ENCODE data around the gene SORCS1.

SORCS1 gene

DNA sequence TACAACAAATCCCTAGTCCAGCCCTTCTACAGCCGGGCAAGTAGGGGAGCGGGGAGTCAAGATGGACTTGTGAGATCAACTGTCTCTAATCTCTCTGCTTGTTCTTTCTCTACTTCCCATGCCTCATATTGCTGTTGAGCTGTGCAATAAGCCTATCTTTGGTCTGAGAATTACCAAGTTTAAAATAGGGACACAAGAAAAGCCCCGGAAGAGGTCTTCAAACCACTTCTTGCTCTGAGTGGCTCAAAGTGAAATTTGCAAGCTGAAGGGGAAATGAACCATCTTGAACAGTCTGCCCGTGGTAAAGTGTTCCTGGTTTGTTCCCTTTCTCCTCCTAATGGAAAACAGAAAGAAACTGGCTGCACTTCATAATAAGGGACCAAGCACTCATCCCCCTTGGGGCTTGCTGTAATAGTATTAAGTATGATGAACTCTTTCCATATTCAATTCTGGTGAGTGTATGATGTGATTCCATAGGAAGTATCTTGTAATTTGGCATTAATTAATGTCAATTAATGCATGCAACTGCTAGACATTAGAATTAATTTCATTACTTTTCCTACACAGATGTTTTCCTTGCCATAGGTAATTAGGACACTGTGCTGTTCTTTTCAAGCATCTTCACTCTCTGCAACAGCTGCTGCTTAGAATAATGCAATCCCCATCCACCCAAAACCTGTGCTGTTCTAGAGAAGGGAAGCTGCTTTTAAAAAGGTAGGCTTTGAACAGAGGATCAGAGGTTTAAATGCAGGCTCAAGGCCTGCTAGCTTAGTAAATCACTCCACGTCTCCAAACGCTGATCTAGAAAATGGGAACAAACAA is 449.6 kb downstream of the SORCS1 start:
- DNase-seq, result no peak

DNA sequence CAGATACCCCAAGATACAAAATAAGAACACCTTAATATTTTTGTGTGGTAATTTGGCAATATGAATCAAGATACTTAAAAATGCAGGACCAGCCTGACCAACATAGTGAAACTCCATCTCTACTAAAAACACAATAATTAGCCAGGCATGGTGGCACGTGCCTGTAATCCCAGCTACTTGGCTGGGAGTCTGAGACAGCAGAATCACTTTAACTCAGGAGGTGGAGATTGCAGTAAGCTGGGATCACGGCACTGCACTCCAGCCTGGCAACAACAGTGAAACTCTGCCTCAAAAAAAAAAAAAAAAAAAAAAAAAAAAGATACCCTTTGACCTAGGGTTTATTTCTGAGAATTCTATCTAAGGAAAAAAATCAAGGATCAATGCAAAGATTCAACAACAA is 450.7 kb downstream of the SORCS1 start:
- DNase-seq, result no peak

DNA sequence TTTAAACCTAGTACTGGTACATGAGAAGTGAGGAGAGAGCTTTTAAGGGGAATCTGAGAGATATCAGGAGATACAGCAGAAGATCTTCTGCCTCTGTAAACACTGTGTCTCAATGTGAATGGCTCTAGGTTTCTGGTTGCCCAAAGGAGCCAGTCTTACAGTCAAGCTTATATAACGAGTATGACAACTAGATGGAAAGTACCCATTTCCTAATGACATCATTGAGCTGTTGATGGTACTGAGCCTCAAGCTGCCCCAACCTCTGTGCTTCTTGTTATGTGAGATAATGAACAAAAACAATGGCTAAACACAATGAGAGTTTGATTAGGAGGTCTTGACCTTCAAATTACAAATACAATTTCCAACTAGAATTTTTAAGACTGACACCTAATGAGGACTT is 451.5 kb downstream of the SORCS1 start:
- DNase-seq, result no peak

DNA sequence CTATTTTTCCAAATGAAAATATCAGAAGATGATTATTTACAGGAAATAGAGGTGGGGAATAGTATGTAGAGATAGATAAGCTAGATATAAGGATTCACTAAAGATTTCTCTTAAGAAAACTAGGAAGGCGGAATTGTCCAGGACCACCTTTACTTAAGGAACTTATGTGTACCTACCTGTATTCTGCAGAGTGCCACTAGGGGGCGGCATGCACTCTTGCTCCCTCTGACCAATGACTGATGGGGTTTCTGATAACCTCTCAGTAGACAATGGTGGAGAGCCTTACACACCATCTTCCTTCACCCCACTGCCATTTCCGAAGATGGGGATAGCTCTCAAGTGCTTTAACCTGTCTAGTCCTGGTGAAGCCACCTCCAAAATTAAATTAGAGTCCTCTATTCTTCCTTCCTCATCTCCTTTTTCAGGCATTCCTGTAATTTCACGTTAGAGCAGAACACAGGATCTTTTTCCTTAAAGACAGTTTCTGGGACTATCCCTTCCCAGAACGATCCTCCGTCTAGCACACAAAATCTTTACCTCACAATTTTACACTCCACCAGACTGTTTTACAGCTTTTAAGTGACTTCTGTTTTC is 453.1 kb downstream of the SORCS1 start:
- peak; percentile 0 for DNase-seq

DNA sequence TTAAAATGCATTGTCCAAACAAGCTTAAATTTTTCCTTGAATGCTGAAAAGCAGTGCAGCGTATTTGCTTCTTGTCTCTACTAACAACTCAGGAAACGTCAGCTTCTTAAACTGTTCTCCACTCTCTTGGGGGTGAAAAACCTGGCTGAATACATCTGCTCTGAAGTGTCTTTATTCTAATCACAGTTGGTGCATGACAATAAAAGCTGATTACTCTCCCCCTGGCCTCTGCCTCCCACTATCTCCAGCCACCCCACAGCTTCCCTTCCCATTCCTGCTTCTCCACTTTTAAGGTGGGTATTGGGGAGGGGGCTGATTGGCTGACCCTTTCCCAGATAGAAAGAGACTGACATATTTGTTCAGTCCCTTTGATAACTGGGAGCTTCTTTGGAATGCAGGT is 456.0 kb downstream of the SORCS1 start:
- no peak for DNase-seq

DNA sequence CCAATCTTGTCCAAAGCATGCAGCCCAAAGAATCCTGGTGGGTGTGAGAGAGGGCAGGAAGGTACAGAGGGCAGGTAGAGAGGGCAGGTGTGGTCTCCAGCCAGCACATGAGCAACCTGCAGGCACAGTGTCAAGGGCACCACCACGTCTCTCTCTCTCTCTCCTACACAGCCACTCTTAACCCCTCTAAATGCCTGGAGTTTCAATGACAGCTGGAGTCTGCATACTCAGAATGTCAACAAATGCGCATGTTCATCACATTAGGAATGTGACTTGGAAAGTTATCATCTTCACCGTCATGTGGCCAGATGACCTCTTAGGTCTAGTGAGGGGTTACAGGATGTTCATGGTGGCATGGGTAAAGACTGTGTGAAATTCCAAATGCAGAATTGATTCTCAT is 456.8 kb downstream of the SORCS1 start:
- no peak for DNase-seq

DNA sequence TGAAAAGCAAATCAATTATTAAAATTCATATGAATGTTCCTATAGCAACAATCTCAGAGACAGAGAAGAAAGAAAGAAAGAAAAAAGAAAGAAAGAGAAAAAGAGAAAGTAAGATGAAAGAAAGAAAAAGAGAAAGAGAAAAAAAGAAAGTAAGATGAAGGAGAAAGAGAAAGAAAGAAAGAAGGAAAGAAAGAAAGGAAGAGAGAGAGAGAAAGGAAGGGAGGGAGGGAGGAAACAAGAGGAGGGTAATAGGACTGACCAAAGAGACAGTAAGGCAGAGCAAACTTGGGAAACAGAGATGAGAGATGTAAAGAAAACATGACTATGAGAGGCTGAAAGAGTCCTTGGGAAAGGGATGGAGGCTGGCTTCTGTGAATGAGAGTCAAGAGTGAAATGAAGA is 458.4 kb downstream of the SORCS1 start:
- DNase-seq, result no peak

DNA sequence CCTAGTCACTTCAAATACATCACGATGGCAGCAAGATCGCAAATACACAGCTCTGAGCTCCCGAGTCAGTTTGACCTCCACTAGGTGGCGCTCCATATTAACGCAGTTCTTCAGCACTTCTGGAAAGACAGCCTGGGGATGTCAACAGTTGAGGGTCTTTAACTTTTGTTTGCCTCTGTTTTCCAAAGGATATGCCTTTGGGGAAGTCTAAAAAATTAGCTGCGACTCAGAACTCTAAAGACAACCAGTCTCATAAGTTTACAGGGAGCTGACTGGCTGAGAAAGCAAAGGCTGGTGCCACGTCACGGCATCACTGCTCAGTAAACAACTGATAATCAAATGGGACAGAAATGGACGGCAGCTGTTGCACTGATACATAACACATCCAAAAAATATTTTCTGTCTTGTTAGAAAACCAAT is 458.8 kb downstream of the SORCS1 start:
- DNase-seq, result peak; percentile 13

DNA sequence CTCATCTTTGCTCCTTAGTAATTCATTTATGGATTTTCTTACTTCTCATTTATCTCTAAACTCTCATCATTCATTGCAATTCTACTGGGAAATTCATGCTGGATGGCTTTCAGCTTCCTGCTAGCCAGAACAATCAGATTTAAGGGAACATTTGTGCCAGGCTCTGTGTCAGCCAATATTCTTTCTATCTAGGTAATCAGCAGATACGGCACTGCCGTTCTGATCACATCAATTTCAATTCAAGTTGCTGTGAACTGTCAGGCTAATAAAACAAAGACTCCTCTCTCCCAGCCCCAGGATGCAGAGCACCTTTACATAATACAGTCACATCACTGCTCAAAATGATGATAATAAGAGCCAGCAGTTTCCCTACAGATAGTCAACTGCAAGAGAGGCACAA is 468.3 kb downstream of the SORCS1 start:
- no peak for DNase-seq

DNA sequence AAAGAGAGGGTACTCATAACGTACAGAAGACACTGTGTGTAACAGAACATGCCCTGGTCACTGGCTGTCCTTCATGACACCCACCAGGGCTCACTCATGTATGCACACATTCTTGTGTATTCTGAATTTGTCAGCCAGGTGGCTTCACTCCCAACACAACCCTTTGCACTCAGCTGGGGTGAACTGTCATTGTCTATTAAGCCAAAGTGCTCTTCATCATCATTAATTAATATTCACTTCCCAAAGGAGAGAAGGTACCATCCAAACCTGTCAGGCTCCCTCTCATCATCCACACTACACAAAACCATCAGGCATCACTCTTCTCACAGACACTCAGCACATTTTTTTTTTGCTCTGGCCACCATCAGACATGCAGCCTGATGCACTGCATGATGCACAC is 469.8 kb downstream of the SORCS1 start:
- DNase-seq, result no peak

DNA sequence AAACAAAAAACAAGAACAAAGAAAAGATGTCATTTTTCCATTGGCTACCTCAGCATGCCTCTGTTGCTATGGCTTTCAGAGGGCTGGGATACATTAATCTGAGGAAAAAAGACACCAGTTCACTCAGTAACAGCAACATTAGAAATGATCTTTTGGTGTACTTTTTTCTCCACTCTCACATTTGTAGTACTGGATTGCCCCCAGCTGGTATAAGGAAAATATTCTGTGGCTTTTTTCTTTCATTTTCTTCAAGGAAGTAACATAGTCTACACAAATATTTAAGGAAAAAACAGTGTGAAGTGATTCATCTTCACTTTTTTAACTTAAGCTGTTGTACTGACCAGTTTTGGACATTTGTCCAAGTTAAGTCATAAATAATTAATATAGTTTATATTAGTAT is 482.3 kb downstream of the SORCS1 start:
- DNase-seq, result no peak

DNA sequence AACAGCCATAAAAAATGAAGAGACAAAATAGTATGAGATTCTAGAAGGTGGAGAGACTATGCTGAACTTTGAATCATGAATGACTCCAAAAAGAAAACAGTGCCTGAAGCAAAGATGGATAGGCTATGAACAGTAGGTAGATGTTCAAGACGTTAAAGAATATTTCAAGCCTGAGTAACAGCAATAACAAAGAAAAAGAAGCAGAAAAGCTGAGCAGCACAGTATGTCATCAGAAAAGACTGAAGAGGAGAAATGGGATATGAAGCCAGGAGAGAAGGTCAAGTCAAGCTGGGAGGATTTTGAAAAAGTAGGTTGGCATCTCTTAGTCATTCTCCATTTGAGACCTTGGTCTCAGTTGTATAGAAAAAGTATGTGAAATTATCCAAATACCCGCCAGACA is 484.4 kb downstream of the SORCS1 start:
- no peak for DNase-seq

DNA sequence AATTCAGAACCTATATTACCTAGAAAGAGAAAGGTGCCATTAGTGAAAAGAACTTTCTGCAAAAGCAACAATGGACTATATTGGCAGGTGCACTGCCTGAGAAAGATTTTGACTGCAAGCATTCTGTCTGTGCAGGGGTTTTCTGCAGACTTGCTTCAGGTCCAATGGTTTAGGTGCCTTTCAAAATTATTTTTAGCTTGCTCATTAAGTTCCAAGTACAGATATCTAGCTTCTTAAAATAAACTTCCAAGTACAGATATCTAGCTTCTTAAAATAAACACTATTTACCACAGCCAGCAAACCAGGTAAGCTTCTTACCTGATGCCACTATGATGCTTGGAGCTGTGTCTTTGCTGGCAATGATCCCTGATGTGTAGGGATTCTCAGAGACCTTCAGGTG is 485.2 kb downstream of the SORCS1 start:
- no peak for DNase-seq

DNA sequence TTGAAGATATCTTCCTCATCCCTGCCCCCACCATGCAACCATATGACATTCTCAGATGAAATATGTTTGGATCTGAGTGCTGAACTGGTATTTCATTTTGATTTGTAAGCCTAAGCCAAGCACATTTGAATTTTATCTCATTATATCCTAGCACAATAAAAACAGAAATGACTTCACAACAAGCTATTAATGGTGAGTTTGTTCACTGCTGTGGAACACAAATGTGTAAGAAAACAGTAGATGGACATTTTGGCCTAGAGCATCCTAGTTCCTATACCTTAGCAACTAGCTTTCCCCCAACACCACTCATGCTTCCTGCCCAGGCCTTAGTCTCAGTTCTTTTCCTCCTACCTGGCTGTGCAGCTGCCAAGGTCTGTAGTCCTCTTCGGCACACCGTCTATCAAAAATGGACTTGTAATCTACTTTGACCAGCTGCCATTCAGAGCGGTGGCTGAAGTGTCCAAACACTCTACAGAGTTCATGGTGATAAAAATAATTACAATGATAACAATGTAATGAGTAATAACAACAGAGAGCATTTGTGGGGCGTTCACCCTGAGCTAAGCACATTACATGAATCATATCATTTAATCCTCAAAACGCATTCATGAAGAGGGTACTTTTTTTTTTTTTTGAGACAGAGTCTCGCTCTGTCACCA is 491.9 kb downstream of the SORCS1 start:
- no peak for DNase-seq

DNA sequence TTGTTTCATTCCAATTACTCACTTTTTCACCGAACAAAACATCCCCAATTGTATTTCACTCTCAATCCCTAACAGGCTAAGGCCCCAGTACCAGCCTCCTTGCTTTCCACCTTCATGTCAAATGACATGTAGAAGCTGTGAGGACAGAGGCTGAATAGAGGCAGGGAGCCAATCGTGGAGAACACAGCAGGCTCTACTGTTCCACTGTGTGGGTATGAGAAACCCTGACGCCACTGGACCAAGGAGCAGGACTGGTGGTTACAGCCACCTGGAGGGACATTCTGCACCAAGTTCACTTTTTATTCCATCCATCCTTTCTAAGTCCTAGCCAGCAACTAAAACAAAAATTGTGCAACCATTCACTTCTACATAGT is 502.8 kb downstream of the SORCS1 start:
- DNase-seq, result no peak

DNA sequence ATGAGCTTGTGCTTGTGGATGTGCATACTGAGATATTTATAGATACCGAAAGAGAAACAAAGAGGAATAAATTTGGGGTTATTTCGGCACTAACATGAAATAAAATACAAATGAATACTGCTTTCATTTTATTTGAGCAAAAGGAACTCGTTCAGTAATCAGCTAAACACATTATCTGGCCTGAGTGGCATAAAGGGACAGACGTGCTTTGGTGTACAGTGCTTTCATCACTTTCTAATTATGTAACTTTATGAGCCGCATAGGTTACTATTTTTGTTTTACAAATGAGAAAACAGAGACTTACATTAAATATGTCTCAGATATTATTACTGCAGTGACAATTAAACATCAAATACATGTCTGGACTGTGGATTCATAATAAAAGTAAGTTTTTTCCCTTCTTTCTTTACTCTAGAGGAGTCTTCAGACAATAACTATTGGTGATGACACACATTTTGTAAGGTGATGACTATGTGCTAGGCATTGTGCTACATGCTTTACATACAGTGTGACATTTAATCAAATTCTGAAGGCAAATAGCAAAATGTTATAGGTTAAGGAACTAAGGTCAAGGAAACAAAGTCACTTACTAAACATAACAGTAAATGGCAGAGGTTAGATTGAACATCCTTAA is 503.3 kb downstream of the SORCS1 start:
- DNase-seq, result no peak

DNA sequence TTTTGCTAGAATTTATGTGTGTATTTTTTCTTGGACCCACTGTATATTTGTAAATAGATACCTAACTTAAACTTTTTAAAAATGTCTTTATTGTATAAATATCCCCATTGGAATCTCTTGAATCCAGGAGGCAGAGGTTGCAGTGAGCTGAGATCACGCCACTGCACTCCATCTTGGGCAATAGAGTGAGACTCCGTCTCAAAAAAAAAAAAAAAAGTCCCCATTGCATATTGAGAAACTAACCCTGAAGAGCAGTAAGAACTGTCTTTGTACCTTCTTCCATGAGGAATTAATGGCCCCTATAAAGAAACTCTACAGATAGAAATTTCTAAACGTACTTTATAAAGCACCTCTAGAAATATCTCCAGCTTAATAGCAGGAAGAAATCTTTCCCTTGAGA is 504.0 kb downstream of the SORCS1 start:
- no peak for DNase-seq

DNA sequence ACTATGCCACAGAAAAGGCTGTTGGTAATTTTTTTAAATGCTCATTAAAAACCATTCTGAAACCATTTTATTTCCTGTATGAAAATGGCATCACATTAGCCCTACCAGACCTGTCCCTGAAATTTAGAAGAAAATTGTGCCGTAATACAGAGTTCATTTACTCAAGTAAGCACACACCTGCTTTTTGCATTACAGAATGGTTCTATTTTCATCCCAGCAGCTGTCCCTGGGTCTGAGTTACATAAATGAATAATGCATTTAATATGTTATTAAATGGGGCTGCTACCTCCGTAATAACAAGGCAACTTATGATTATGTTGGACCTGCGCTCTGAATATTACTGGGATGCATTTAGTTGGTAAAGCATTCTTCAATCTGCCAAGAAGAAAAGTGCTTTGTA is 508.9 kb downstream of the SORCS1 start:
- no peak for DNase-seq

DNA sequence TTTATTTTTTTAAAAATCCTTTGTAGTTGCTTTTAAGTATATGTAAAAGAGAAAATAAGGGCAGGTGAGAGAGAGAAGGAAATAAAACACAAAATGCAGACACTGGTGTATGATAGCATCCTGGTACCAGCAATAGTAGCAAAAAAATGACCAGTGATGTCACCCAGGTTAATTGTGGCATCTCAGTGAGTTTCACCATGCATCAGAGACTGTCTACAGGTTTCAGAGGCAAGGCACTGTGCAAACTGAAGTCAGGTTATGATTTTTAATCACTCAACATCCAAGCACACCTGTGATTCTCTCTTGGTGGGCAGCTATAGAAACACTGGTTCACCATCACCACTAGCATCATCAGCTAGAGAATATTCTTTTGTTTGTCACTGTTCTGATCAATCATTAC is 509.3 kb downstream of the SORCS1 start:
- DNase-seq, result no peak

DNA sequence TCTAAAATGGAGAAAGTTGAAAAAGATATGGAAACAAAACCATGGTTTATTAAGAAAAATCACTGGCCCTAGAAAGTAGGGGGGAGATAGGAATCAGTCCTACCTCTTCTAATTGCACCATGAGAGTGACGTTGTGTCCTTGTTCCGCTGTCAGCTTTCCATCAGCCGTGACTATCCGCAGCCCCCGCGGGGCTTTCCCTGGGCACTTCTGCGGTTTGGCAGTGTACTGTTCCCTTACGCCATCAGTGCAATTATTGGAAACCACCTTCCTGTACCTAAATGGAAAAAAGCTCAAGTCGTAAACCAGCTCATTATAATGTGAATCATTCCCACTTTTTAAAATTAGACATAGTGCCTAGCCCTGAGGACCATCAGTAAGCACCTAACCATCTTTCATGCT is 512.2 kb downstream of the SORCS1 start:
- DNase-seq, result no peak

DNA sequence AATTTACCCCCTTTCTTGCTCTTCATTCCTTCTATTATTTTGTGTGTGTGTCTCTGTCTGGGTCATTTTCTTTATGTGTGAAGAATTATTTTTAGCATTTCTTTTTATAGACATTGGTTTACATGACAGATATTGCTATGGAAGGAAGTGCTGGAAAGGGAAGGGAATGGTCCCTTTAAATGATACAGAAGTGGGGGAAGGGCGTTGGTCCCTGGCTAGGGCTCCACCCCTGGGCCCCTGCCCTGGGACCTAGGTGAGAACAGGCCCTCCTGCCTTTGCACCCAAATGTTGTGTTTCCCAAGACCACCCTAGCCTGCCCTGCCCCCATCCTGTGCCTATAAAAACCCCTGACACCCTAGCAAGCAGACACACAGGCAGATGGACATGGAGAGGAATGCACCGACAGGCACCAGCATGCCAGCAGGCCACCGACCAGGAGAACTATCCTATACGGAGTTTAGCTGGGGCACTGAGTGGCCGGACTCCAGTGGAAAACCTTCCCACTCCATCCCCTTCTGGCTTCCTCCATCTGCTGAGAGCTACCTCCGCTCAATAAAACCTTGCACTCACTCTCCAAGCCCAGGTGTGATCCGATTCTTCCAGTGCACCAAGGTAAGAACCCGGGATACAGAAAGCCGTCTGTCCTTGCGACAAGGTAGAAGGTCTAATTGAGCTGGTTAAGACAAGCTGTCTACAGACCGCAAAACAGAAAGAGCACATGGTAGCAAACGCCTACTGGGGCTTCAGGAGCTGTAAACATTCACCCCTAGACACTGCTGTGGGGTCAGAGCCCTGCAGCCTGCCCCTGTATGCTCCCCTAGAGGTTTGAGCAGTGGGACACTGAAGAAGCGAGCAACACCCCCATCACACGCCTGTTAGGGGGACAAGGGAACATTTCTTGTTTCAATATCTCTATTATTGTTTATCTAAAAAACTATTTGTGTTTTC is 515.7 kb downstream of the SORCS1 start:
- no peak for DNase-seq

DNA sequence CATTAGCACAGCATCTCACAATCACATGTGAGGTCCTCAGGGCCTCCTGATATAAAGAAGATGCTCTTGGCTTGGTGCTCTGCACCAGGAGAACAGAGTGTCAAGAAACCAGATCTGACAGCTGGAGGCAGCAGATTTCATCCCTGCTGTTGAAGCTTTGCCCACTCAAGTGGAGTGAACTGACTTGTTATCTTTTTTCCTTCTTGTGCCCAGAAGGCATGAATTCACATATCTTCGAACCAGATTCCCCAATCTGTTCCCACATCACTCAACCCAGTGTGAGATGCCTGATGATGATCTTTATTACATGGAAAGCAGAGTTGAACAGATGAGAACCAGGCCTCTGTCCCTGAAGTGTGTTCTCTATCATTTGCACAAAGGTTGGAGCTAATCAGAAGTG is 521.0 kb downstream of the SORCS1 start:
- no peak for DNase-seq

DNA sequence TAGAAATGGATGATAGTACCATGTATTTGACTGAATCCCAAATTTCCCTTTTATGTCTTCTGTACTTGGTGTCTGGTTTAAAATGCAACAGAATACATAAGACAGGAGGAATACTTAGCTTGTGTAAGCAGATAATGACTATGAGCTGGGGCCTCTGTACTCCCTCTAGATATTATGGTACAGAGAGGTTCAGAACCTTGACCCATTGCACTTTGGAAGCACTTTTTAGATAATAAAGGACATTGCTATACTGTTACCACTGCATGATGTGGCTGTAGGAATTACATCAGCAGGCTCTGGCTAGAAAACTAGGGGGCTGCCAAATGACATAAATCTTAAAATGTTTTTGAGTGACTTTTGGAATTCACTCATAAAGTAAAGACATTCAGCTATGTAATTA is 526.6 kb downstream of the SORCS1 start:
- no peak for DNase-seq

Measured in NCI-H2171 treated with DMSO at 0.1 percent for 48 hours (cell line).